ENCODE measurements around the gene PHYKPL. TPM values are rescaled to one million over a fixed set of nuclear protein-coding genes. Genes with fewer than 3 reads are reported as not detected.
"Not testable (repeated sequence)": the region's sequence is repeated elsewhere in the genome, so short reads cannot be mapped to it uniquely, and the experiment has no call there.

The PHYKPL gene
- total RNA-seq, 1 donor from 2014 or later, result 20.5 TPM

DNA sequence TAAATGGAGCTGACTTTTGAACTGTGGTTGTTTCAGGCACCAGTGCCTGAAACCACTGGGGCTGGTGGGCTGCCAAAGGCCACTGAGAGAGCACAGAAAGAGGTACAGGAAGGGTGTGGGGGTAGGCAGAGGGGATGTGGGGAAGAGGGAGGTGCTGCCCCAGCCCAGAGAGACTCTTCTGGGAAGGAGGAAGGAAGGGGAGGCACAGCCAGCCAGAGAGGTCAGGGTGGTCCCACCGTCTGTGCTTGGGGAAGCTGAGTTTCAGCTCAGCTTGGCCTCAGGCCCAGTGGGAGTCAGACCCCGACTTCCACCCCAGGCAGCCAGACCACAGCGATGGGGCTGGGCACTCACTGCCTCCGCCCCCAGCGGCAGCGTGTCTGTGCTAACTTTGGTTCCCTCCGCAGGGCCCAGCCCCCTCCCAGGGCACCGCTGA lies 8.6 kb upstream of the PHYKPL start:
- Histone ChIP-seq H3K9me3 (ENCODE audit: low read depth) (no peaks in the 10 kb centered on the region), H2AFZ (replicated peaks) (no peak overlapping the region), H3K4me1 (no peaks in the 10 kb centered on the region), H3K79me2 (ENCODE audit: low read depth) (no peaks in the 10 kb centered on the region), H4K20me1 (ENCODE audit: low read depth) (no peaks in the 10 kb centered on the region), H3K4me3 (no peak overlapping the region), H3K36me3 (no peaks in the 10 kb centered on the region), H3K27me3 (no peaks in the 10 kb centered on the region), H3K4me2 (no peak overlapping the region), H3K27ac (no peak overlapping the region), H3K9ac (no peak overlapping the region), H3F3A (ENCODE audit: low read depth) (no peaks in the 10 kb centered on the region)
- Mint-ChIP-seq H3K4me3 (no peak overlapping the region), H3K27ac (no peak overlapping the region), H3K4me1 (peaks cover 7% of the 10 kb centered on the region), H3K36me3 (no peaks in the 10 kb centered on the region), H3K27me3 (ENCODE audit: insufficient read depth, low read depth) (peaks cover 8% of the 10 kb centered on the region), H3K9me3 (no peaks in the 10 kb centered on the region)
- TF ChIP-seq EZH2phosphoT487 (IDR thresholded peaks at IDR 0.05) (no peak), EZH2 (IDR thresholded peaks at IDR 0.05) (no peak)
- TF ChIP-seq, protein P1, sequence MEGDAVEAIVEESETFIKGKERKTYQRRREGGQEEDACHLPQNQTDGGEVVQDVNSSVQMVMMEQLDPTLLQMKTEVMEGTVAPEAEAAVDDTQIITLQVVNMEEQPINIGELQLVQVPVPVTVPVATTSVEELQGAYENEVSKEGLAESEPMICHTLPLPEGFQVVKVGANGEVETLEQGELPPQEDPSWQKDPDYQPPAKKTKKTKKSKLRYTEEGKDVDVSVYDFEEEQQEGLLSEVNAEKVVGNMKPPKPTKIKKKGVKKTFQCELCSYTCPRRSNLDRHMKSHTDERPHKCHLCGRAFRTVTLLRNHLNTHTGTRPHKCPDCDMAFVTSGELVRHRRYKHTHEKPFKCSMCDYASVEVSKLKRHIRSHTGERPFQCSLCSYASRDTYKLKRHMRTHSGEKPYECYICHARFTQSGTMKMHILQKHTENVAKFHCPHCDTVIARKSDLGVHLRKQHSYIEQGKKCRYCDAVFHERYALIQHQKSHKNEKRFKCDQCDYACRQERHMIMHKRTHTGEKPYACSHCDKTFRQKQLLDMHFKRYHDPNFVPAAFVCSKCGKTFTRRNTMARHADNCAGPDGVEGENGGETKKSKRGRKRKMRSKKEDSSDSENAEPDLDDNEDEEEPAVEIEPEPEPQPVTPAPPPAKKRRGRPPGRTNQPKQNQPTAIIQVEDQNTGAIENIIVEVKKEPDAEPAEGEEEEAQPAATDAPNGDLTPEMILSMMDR (IDR thresholded peaks at IDR 0.05), result no peak
- DNase-seq (ENCODE audit: low spot score), result no peak

DNA sequence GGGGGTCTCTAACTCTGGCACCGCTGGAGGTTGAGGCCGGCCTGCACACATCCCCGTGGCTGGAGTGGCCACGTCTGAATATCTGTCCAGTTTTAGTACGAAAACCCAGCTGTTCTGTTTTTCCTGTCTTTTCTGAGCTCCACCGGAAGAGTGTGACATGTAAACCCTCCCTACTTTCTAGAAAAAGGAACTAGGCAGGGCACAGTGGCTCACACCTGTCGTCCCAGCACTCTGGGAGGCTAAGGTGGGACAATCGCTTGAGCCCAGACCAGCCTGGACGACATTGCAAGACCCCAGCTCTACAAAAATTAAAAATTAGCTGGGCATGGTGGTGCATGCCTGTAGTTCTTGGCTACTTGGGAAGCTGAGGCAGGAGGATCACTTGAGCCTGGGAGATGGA lies 8.2 kb upstream of the PHYKPL start:
- H3K9me3 Mint-ChIP-seq, result no peaks in the 10 kb centered on the region
- Histone ChIP-seq H3K27me3 (no peaks in the 10 kb centered on the region), H3K4me2 (no peak overlapping the region), H3F3A (ENCODE audit: low read depth) (no peaks in the 10 kb centered on the region), H3K4me3 (no peak overlapping the region), H3K9ac (no peak overlapping the region), H3K27ac (no peak overlapping the region), H3K9me3 (ENCODE audit: low read depth) (no peaks in the 10 kb centered on the region), H3K36me3 (no peaks in the 10 kb centered on the region), H3K79me2 (ENCODE audit: low read depth) (no peaks in the 10 kb centered on the region), H4K20me1 (ENCODE audit: low read depth) (no peaks in the 10 kb centered on the region), H2AFZ (replicated peaks) (no peak overlapping the region), H3K4me1 (no peaks in the 10 kb centered on the region)
- TF ChIP-seq, protein P1 (IDR thresholded peaks at IDR 0.05), result no peak
- no peak for TF ChIP-seq EZH2 (IDR thresholded peaks at IDR 0.05)
- TF ChIP-seq EZH2phosphoT487 (IDR thresholded peaks at IDR 0.05), result no peak
- no peaks in the 10 kb centered on the region for H3K36me3 Mint-ChIP-seq
- peak overlapping the region; percentile 50 for H3K27ac Mint-ChIP-seq
- no peak for DNase-seq (ENCODE audit: low spot score)
- no peak overlapping the region for H3K4me3 Mint-ChIP-seq
- peaks cover 8% of the 10 kb centered on the region for H3K27me3 Mint-ChIP-seq (ENCODE audit: insufficient read depth, low read depth)
- peaks cover 7% of the 10 kb centered on the region for H3K4me1 Mint-ChIP-seq

DNA sequence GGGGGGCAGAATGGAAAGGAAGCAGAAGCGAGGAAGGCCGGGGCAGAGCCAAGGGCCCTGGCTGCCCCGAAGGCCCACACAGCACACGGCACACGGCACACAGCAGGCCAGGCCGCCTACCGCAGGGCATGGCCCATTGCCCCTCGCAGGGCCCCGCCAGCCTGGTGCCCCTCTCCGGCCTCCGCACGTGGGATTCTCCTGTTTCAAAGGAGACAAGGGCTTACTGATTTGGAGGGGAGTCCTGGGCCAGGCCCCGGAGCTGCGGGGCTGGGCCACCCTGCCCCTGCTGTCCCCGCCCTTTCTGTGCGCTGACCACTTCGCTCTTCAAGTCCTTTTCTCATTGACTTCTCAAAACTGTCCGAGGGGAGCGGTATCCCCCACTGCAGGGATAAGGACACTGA lies 7.7 kb upstream of the PHYKPL start:
- Mint-ChIP-seq H3K4me3 (no peak overlapping the region), H3K36me3 (no peaks in the 10 kb centered on the region), H3K27ac (no peak overlapping the region), H3K4me1 (peaks cover 7% of the 10 kb centered on the region), H3K9me3 (no peaks in the 10 kb centered on the region), H3K27me3 (ENCODE audit: insufficient read depth, low read depth) (peaks cover 8% of the 10 kb centered on the region)
- H3K4me2 ChIP-seq, result no peak overlapping the region
- no peaks in the 10 kb centered on the region for H3F3A ChIP-seq (ENCODE audit: low read depth)
- H3K4me1 ChIP-seq, result no peaks in the 10 kb centered on the region
- H3K9me3 ChIP-seq (ENCODE audit: low read depth), result no peaks in the 10 kb centered on the region
- no peak overlapping the region for H2AFZ ChIP-seq (replicated peaks)
- TF ChIP-seq EZH2 (IDR thresholded peaks at IDR 0.05) (no peak), EZH2phosphoT487 (IDR thresholded peaks at IDR 0.05) (no peak)
- TF ChIP-seq, protein P1 (IDR thresholded peaks at IDR 0.05), result no peak
- DNase-seq (ENCODE audit: low spot score), result no peak
- H3K79me2 ChIP-seq (ENCODE audit: low read depth), result no peaks in the 10 kb centered on the region
- no peak overlapping the region for H3K4me3 ChIP-seq
- no peaks in the 10 kb centered on the region for H3K36me3 ChIP-seq
- H3K27ac ChIP-seq, result no peak overlapping the region
- H3K27me3 ChIP-seq, result no peaks in the 10 kb centered on the region
- no peaks in the 10 kb centered on the region for H4K20me1 ChIP-seq (ENCODE audit: low read depth)
- no peak overlapping the region for H3K9ac ChIP-seq

DNA sequence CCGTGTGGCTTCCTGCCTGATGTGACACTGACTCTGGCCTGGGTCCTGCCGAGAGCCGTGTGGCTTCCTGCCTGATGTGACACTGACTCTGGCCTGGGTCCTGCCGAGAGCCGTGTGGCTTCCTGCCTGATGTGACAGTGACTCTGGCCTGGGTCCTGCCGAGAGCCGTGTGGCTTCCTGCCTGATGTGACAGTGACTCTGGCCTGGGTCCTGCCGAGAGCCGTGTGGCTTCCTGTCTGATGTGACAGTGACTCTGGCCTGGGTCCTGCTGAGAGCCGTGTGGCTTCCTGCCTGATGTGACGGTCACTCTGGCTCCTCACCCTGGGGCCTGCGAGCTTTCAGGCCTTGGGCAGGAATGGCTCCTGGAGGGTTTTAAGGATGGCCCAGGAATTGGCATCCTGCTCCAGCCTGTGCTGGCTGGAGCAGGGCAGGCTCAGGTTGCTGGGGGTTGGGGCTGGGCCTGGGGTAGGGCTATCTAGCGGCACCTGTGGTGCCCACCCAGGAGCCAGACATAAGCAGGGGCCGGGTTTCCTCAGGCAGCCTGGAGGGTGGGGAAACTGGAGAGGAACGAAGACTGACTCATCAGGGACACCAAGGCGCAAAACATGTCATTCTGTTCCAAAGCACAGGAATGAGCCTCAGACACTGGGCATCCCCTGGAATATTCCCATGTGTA lies 7.2 kb upstream of the PHYKPL start:
- peaks cover 10% of the 10 kb centered on the region for H3K27me3 Mint-ChIP-seq (ENCODE audit: insufficient read depth, low read depth)
- not testable (repeated sequence) for H3K9ac ChIP-seq; H3K79me2 ChIP-seq (ENCODE audit: low read depth); H4K20me1 ChIP-seq (ENCODE audit: low read depth); H3K4me1 ChIP-seq; H3K4me3 ChIP-seq; DNase-seq (ENCODE audit: low spot score); H3K9me3 ChIP-seq (ENCODE audit: low read depth); H3K27ac ChIP-seq; H3K4me3 Mint-ChIP-seq; H3K4me1 Mint-ChIP-seq; H3K27me3 ChIP-seq; H3K36me3 ChIP-seq; H3F3A ChIP-seq (ENCODE audit: low read depth); H3K27ac Mint-ChIP-seq; H2AFZ ChIP-seq (replicated peaks); H3K4me2 ChIP-seq; H3K36me3 Mint-ChIP-seq; H3K9me3 Mint-ChIP-seq
